NCI-H748 treated with DMSO at 0.1 percent for 48 hours (cell line): ENCODE data around the gene DDX55.
"Not testable (repeated sequence)": the region's sequence is repeated elsewhere in the genome, so short reads cannot be mapped to it uniquely, and the experiment has no call there.

Experiments
- DNase-seq: peaks from one replicate; lab custom pipeline; 2025; lab: John Stamatoyannopoulos, UW

DDX55 gene, protein sequence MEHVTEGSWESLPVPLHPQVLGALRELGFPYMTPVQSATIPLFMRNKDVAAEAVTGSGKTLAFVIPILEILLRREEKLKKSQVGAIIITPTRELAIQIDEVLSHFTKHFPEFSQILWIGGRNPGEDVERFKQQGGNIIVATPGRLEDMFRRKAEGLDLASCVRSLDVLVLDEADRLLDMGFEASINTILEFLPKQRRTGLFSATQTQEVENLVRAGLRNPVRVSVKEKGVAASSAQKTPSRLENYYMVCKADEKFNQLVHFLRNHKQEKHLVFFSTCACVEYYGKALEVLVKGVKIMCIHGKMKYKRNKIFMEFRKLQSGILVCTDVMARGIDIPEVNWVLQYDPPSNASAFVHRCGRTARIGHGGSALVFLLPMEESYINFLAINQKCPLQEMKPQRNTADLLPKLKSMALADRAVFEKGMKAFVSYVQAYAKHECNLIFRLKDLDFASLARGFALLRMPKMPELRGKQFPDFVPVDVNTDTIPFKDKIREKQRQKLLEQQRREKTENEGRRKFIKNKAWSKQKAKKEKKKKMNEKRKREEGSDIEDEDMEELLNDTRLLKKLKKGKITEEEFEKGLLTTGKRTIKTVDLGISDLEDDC

DNA sequence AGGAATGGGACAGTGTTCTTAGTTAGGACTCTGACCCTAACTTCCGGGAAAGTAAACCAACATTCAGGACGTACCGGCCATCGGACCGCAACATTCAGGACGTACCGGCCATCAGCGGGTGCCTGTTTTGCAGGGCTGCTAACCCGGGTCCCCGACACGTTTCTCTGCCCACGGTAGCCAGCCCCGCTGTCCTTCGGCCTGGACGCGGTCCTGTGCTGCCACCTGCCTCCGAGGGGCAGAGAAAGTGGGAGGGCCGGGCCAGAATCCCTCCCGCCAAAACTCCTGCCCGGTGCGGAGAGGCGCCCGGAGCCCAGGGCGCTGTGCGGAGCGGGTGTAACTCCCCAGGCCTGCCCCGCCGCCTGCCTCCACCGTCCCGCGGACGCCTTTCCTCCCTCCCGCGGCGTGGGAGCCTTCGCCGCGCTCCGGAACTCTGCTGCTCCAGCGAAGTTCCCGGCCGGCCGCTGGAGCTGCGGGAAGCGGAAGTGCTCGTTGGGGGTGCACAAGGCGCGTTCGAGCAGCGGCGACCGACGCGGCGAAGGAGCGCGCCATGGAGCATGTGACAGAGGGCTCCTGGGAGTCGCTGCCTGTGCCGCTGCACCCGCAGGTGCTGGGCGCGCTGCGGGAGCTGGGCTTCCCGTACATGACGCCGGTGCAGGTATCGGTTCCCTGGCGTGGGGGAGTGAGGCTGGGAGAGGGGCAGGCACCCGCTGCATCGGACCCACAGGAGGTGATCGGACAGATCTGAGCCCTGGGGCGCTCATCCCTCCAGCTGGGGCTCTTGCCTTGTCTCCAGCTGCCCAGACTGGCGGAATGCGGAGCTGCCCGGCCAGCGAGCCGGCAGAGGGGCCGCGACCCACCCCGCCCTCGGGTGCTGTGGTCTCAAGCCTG is at the start of gene DDX55:
DDX55 (plus strand) TSS at position 498 of the 888 bp plus-strand sequence; CDS start at position 548, 50 bp downstream.
- peak; percentile 34 for DNase-seq

DNA sequence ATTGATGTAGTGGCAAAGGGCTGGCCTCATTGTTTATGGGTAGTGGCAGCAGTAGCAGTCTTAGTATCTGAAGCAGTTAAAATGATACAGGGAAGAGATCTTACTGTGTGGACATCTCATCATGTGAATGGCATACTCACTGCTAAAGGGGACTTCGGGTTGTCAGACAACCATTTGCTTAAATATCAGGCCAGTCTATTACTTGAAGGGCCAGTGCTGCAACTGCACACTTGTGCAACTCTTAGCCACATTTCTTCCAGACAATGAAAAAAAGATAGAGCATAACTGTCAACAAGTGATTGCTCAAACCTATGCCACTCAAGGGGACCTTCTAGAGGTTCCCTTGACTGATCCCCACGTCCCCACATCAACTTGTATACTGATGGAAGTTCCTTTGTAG is 47.8 kb upstream of the DDX55 start:
- DNase-seq: not testable (repeated sequence)

DNA sequence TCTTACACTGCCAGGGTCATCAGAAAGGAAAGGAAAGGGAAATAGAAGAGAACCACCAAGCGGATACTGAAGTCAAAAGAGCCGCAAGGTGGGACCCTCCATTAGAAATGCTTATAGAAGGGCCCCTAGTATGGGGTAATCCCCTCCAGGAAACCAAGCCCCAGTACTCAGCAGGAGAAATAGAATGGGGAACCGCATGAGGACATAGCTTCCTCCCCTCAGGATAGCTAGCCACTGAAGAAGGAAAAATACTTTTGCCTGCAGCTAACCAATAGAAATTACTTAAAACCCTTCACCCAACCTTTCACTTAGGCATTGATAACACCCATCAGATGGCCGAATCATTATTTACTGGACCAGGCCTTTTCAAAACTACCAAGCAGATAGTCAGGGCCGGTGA is 47.1 kb upstream of the DDX55 start:
- not testable (repeated sequence) for DNase-seq

DNA sequence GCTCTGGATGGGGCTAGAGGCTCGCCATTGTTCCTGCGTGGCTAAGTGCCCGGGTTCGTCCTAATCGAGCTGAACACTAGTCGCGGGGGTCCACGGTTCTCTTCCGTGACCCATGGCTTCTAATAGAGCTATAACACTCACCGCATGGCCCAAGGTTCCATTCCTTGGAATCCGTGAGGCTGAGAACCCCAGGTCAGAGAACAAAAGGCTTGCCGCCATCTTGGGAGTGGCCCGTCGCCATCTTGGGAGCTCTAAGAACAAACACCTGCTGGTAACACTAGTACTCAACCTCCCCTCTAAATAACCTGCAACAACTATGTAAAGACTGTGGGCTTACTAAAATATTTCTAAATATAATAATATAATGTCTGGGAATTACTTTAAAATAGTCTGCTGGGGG is 43.4 kb upstream of the DDX55 start:
- DNase-seq: not testable (repeated sequence)

DNA sequence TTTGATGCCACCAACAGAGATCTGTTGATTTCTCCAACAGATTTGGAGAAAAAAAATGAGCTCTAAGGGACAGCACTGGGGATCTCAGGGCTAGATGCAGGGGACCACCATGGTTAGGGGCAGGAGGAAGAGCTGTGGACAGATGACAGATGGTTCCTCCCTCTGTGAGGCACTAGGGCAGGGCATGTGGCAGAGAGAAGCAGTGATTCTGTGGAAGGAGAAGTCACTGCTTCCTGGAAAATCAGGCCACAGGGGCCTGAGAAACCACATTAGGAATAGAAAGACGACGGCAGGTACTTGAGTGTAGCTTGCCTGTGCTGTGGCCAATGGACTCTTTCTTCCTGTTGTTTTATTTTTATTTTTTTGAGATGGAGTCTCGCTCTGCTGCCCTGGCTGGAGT is 42.4 kb upstream of the DDX55 start:
- DNase-seq: no peak

DNA sequence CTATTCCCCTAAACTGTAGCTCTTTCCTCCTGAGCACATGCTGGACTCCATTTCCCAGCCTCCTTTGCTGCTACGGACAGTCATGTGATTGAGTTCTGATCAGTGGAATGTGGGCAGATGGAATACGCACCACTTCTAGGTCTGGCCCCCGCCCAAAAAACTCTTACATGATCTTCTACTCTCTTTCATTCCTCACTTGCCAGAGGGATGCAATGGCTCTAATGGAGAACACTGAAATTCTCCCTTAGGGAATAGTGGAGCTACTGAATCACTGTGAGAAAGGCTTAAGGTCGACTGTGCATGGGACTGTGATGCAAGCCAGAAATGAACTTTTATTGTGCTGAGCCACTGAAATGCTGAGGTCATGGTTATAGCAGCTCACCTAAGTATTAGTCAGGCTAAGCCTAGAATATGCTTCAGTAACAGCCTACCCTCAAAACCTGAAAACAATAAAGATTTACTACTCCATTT is 30.5 kb upstream of the DDX55 start:
- no peak for DNase-seq

DNA sequence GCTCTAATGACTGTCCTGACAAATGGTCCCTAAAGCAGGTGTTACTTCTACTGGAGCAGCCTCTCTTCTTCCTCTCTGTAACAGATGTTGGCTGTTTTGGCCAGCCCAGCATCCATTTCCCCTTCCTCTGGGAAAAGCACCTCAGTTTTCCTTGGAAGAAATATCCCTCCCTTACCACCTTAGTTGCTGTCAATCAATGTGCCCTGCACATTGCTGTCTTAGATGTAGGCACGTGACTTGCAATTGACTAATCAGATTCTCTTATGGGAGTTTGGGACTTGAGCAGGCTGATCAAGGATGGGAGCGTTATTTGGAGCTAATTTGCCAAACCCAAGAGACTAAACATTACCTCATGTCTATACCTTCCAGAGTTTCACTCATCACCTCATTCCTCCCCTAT is 29.5 kb upstream of the DDX55 start:
- no peak for DNase-seq

DNA sequence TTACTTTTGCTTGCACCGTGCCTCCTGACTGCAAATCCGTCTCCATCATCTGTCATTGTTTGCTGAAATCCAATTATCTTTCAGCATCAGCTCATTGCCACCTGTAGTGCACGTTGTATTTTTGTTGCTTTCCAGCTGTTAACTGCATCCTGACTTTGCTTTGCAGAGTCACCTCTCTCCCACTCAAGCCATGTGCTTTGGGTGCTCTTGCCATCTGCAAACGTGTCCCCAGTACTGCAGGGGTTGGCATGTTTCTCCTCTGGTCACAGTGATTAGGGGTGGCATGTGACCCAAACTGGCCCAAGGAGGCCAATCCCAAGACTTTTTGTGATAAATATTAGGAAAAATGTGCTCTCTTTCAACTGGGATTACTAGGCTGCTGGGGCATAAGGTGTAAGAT is 28.0 kb upstream of the DDX55 start:
- DNase-seq: no peak

DNA sequence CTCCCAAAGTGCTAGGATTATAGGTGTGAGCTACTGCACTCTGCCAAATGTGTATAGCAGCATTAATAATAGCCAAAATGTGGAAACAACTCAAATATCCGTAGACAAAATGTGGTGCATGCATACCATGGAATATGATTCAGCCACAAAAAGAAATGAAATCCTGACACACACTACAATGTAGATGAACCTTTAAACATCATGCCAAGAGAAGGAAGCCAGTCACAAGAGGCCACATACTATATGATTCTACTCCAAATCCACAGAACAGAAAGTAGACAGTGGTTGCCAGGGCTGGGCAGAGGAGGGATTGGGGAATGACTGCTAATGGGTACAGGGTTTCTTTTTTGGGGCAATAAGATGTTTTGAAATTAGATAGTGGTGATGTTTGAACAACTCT is 25.3 kb upstream of the DDX55 start:
- DNase-seq: no peak

DNA sequence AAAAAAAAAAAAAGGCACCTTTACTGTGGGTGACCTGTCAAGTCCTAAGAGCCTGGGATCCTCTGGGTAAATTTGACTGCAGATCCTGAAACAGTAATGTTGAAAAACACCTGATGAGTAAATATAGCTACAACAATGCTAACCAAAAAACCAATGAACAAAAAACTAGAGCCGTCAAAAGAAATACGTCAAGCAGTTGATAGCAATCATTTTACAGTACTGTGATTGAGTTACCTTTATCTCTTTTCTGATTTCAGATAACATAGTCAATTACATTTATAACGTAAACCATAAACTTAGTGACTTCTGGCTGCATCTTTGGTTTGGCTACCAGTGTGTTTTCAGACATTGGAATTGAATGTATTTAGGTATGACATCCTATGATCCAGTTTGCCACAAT is 23.7 kb upstream of the DDX55 start:
- no peak for DNase-seq

DNA sequence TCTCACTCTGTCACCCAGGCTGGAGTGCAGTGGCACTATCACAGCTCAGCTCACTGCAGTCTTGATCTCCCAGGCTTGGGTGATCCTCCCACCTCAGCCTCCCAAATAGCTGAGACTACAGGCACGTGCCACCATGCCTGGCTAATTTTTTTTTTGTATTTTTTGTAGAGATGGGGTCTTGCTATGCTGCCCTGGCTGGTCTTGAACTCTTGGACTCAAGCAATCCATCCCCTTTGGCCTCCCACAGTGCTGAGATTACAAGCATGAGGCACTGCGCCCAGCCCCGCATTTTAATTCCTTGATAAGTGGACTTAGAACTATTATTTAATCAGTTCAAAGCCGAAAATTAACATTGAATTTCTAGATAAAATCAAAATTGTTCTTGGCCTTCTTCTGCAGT is 23.1 kb upstream of the DDX55 start:
- not testable (repeated sequence) for DNase-seq

DNA sequence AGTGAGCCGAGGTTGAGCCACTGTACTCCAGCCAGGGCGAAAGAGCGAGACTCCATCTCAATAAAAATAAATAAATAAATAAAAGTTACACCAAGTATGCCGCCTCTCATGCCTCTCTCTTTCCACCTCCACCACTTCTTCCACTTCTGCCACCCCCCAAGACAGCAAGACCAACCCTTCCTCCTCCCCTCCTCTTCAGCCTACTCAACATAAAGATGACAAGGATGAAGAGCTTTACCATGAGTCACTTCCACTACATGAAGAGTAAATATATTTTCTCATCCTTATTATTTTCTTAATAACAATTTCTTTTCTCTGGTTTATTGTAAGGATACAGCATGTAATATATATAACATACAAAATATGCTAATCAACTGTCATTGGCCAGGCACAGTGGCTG is 21.1 kb upstream of the DDX55 start:
- DNase-seq: no peak

DNA sequence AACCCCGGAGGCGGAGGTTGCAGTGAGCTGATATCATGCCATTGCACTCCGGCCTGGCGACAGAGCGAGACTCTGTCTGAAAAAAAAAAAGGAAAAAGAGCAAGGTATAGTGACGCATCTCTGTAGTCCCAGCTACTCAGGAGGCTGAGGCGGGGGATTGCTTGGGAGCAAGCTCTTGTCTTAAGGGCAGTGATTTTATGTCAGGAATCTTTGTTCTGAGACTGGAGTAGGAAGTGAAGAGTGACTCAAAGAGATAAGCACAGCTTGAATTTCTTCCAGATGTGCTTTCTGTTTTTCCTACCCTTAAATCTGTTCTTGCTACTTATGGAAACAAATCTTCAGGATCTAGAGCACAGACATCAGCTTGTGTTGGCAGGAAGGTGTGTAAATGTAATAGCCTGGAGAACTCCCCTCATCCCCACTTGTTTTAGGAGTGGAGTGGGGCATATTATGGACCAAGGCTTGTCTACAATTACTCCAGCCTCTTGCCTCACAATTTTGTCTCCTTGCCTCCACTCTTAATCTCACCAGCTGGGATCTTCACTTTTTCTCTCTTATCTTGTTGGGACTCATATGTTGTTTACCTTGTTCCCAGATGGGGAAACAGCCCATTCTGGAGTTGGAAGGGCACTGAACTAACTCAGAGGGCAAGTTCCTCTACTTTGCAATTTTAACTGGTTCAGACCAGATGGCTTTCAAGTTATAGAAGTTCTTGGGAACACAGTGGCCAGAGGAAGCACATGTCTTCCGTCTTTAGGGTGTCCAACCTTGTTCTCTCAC is 10.0 kb upstream of the DDX55 start:
- DNase-seq: no peak

DNA sequence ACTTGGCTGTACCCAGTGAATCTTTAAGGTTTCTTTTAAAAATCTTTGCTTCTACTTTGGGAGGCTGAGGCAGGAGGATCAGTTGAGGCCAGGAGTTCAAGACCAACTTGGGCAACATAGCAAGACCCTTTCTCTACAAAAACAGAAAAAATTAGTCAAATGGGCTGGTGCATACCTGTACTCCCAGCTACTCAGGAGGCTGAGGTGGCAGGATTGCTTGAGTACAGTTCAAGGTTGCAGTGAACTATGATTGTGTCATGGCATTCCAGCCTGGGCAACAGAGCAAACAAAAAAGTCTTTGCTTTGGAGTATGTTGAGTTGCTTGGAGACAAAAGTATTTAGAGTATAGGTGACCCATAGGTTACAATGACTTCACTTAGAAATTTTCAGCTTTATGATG is 6.2 kb upstream of the DDX55 start:
- DNase-seq: no peak

DNA sequence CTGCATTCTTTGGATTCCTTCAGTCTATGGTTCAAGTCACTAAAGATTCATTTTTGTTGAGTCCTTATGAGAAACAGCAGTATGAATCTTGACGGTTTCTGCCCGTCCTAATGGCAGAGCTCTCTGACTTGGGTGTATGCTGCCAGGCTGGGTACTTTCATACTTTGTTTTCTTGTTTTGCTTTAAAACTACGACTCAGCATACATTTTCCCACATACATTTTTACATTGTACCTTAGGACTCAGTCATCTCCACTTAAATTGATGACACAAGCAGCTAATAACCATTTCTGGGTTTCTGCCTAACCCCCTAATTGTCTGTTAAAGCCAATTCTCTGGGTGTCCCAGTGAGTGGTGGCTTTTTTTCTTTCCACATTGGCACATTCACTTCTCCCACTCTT is 4.8 kb upstream of the DDX55 start:
- DNase-seq: no peak

DNA sequence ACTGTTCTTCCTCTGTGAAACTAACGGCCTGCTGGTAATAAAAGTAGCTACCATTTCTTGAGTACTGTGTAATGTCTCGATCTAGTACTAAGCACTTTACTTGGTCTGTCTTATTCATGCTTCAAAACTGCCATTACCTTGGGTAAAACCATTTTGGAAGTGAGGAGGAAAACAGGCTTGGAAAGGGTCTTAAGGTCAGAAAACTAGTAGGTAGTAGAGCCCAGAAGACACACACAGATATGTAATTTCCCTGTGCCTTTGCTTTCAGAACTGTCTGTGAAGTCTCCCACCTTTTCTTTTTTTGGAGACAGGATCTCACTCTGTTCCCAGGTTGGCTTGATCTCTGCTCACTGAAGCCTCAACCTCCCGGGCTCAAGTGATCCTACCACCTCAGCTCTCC is 3.4 kb upstream of the DDX55 start:
- no peak for DNase-seq

DNA sequence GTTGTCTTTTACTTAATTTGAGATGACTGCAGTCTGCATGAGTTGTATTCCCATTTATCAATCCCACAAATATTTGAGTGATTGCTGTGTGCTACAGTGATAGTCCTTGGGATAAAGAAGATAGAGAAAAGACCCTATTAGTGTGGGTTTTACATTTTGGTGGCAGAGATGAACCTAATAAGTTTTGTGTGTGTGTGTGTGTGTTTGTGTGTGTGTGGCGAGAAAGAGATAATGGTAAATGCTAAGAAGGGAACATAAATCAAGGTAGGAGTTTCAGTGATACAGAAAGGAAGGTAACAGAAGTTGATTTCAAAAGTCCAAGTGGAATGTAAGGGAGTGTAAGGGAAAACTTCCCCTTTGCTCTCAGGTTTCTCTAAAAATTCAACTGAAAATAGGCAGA is 2.6 kb upstream of the DDX55 start:
- no peak for DNase-seq

DNA sequence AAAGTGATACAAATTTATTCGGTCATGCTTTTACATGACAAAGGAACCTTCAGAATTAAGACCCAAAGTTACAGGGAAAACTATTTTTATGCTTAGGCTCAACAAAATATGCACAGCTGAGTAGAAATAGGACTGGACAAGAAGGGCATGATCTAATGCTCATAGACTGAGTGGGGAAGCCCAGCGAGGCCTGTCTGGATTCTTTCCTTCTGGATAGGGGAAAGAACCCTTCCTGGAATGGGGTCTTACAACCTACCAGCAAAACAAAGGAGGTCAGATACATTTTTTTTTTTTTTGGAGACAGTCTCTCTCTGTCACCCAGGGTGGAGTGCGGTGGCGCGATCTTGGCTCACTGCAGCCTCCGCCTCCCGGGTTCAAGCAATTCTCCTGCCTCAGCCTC is 2.2 kb upstream of the DDX55 start:
- no peak for DNase-seq

DNA sequence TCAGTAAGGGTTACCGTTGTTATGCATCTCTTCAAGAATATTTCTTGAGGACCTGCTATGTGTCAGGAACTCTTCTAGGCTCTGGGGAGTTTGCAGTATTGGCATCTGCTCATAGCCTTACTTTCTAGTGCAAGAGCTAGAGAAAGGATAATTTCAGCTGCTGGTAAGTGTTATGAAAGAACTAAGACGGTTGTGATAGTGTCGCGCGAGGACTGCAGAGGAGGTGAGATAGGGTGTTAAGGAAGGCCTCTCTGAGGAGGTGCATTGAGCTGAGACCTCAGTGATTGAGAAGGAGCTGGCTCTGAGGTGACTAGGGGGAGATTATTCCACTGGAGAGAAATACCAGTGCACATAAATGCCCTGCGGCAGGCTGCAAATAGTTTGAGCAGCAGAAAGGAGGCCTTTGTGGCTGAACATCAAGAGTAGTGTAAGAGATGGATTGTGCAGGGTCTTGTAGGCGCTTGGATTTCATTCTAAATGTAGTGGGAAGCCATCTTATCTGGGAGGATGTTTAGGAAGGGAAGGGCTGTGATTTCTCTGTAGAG is 824 bp downstream of the DDX55 start:
- no peak for DNase-seq

DNA sequence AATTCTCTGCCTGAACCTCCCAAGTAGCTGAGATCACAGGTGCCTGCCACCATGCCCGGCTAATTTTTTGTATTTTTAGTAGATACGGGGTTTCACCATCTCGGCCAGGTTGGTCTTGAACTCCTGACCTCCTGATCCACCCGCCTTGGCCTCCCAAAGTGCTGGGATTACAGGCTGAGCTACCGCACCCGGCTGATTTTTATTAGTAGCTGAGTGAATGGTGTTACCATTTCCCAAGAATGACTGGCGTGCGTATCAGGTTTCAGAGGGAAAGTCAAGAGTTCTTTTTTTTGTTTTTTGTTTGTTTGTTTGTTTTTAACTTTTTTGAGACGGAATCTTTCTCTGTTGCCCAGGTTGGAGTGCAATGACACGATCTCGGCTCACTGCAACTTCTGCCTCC is 1.6 kb downstream of the DDX55 start:
- DNase-seq: not testable (repeated sequence)

DNA sequence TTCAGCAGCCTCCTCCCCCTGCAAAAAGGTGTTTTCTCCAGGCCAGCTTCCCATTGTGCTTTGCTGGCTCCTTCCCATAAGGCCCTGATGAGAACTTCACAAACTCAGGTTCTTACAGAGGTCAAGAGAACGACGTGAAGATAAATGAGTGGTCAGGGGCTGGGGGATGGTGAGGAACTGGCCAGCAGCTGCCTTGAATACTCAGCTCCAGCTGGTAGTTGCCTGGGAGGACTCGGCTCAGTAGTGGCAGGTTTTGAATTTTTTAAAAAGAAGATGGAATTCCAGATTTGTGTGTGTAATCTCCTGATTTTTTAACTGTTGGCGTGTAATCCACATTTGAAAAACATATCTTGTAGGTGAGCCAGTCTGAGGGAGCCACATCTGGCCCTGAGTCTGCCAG is 5.9 kb downstream of the DDX55 start:
- no peak for DNase-seq

DNA sequence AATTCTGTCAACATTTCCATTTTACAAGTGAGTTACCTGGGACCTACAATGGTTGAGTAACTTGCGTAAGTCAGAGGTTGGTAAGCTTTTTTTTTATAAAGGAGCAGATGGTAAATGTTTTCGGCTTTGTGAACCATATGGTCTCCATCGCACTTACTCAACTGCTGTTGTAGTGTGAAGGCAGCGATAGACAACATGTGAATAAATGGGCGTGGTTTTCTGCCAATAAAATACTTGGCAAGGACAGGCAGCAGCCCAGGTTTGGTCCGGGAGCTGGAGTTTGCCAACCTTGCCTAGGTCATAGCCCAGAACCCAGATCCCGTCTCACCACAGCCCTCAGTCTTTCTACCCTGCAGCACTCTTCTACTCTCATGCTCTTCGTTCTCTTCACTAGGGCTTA is 6.3 kb downstream of the DDX55 start:
- no peak for DNase-seq
